Measurements from ENCODE around the gene ELK3. TPM values are rescaled to one million over a fixed set of nuclear protein-coding genes. Genes with fewer than 3 reads are reported as not detected.

The ELK3 gene
- total and polyA plus RNA-seq, 2 experiments from 2014 or later, result 5.5 to 8.3 TPM

- ATAC-seq (no peak), DNase-seq (ENCODE audit: low spot score) (no peak)
- Histone ChIP-seq H3K36me3 (ENCODE audit: insufficient read depth) (no peaks in the 10 kb centered on the region), H3K4me1 (ENCODE audit: insufficient read depth) (peaks cover 16% of the 10 kb centered on the region), H3F3A (replicated peaks; ENCODE audit: low read depth) (no peaks in the 10 kb centered on the region), H3K27ac (ENCODE audit: low read depth) (no peak overlapping the region), H3K4me3 (no peak overlapping the region), H3K9me2 (ENCODE audit: insufficient read depth) (no peaks in the 10 kb centered on the region), H3K27me3 (ENCODE audit: insufficient read depth) (no peaks in the 10 kb centered on the region), H2AFZ (no peak overlapping the region), H3K4me2 (no peak overlapping the region), H4K20me1 (replicated peaks; ENCODE audit: insufficient read depth) (no peaks in the 10 kb centered on the region), H3K79me2 (replicated peaks; ENCODE audit: insufficient read depth) (peaks cover 15% of the 10 kb centered on the region; the same call in 1 of the 2 replicates)
- Mint-ChIP-seq H3K4me1 (peaks cover 32% of the 10 kb centered on the region), H3K4me3 (no peak overlapping the region; the same call in 2 of the 3 replicates), H3K36me3 (ENCODE audit: low read depth) (no peaks in the 10 kb centered on the region), H3K27ac (no peak overlapping the region), H3K9me3 (no peaks in the 10 kb centered on the region), H3K27me3 (ENCODE audit: insufficient read depth, low read depth, poor library complexity) (peaks cover 5% of the 10 kb centered on the region)
- no peak for TF ChIP-seq ZNF114 (CRISPR knock-in tag; IDR thresholded peaks at IDR 0.05)
- no peak for TF ChIP-seq ZNF462 (CRISPR knock-in tag; IDR thresholded peaks at IDR 0.05)
- TF ChIP-seq POLR2AphosphoS5 (IDR thresholded peaks at IDR 0.05; ENCODE audit: low read depth), result no peak
- TF ChIP-seq, protein P1, sequence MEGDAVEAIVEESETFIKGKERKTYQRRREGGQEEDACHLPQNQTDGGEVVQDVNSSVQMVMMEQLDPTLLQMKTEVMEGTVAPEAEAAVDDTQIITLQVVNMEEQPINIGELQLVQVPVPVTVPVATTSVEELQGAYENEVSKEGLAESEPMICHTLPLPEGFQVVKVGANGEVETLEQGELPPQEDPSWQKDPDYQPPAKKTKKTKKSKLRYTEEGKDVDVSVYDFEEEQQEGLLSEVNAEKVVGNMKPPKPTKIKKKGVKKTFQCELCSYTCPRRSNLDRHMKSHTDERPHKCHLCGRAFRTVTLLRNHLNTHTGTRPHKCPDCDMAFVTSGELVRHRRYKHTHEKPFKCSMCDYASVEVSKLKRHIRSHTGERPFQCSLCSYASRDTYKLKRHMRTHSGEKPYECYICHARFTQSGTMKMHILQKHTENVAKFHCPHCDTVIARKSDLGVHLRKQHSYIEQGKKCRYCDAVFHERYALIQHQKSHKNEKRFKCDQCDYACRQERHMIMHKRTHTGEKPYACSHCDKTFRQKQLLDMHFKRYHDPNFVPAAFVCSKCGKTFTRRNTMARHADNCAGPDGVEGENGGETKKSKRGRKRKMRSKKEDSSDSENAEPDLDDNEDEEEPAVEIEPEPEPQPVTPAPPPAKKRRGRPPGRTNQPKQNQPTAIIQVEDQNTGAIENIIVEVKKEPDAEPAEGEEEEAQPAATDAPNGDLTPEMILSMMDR (conservative IDR thresholded peaks at IDR 0.05; ENCODE audit: low read depth in 2 of 2), result no peak
- TF ChIP-seq EZH2 (IDR thresholded peaks at IDR 0.05; ENCODE audit: low read depth, unreplicated experiment), result no peak
- TF ChIP-seq CREB1 (CRISPR knock-in tag; IDR thresholded peaks at IDR 0.05; ENCODE audit: low read depth), result no peak
- TF ChIP-seq ZNF331 (CRISPR knock-in tag; IDR thresholded peaks at IDR 0.05; ENCODE audit: low read depth), result no peak
- no peak for TF ChIP-seq EZH2phosphoT487 (IDR thresholded peaks at IDR 0.05; ENCODE audit: unreplicated experiment)
- no peak for TF ChIP-seq JUNB (IDR thresholded peaks at IDR 0.05; ENCODE audit: unreplicated experiment)
- no peak for TF ChIP-seq NANOG (IDR thresholded peaks at IDR 0.05; ENCODE audit: borderline replicate concordance)
- TF ChIP-seq STAT1 (IDR thresholded peaks at IDR 0.05; ENCODE audit: unreplicated experiment), result no peak
- TF ChIP-seq REST (IDR thresholded peaks at IDR 0.05; ENCODE audit: unreplicated experiment), result no peak
Measured at GRCh38 chr12:96208346-96208745, 14.2 kb downstream of the ELK3 start.

Measured in GM23338 (cell line).